NCI-H2107 (cell line): ENCODE results near the gene HPS4.

ENCODE experiments used
- DNase-seq: peaks from one replicate; lab custom pipeline; 2025; lab: John Stamatoyannopoulos, UW

HPS4 gene

GRCh38 chr22:26464312-26464711 lies 19.3 kb downstream of the HPS4 start:
- no peak for DNase-seq

GRCh38 chr22:26463688-26464087 lies 19.9 kb downstream of the HPS4 start:
- no peak for DNase-seq

GRCh38 chr22:26463101-26463661 lies 20.4 kb downstream of the HPS4 start:
- DNase-seq, result no peak

- DNase-seq, result no peak
These were observed 20.9 kb downstream of the HPS4 start for GRCh38 chr22:26462641-26463040.

GRCh38 chr22:26462051-26462450 lies 21.5 kb downstream of the HPS4 start:
- no peak for DNase-seq

GRCh38 chr22:26461188-26461810 lies 22.3 kb downstream of the HPS4 start:
- DNase-seq, result no peak

- no peak for DNase-seq
These were observed 23.4 kb downstream of the HPS4 start for GRCh38 chr22:26460202-26460601.

GRCh38 chr22:26457661-26458272 lies 25.8 kb downstream of the HPS4 start:
- DNase-seq, result no peak

GRCh38 chr22:26453812-26454500 lies 29.6 kb downstream of the HPS4 start:
- no peak for DNase-seq

- no peak for DNase-seq
These were observed 30.4 kb downstream of the HPS4 start for GRCh38 chr22:26453216-26453615.

- DNase-seq, result no peak
These were observed 31.2 kb downstream of the HPS4 start for GRCh38 chr22:26452236-26453016.

GRCh38 chr22:26450453-26451185 lies 33.0 kb downstream of the HPS4 start:
- no peak for DNase-seq

- DNase-seq, result no peak
These were observed 34.6 kb downstream of the HPS4 start for GRCh38 chr22:26448941-26449340.

- no peak for DNase-seq
These were observed 35.2 kb downstream of the HPS4 start for GRCh38 chr22:26448334-26448733.

GRCh38 chr22:26447584-26448329 lies 35.8 kb downstream of the HPS4 start:
- DNase-seq, result no peak

GRCh38 chr22:26446808-26447515 lies 36.6 kb downstream of the HPS4 start:
- DNase-seq, result no peak

- DNase-seq, result no peak
These were observed 37.9 kb downstream of the HPS4 start for GRCh38 chr22:26445577-26446275.

- DNase-seq, result no peak
These were observed 38.8 kb downstream of the HPS4 start for GRCh38 chr22:26444777-26445176.

GRCh38 chr22:26443901-26444690 lies 39.5 kb downstream of the HPS4 start:
- no peak for DNase-seq
